Epithelial cell of proximal tubule (primary cell): ENCODE results near the gene CCDC57. TPM values are rescaled to one million over a fixed set of nuclear protein-coding genes. Genes with fewer than 3 reads are reported as not detected.

Experiments
- DNase-seq: peaks from one replicate; pipeline ENCODE4 v3.0.0-alpha.2; 2011; ENCODE audit warnings: low read depth
- H3K4me3 ChIP-seq: 2 replicates; pipeline ENCODE4 v1.5.1; 2011; ENCODE audit warnings: low read depth, mild to moderate bottlenecking, low read length
- CTCF ChIP-seq: conservative IDR thresholded peaks from 2 replicates; pipeline ENCODE4 v1.5.1; 2012; ENCODE audit warnings: low read depth, mild to moderate bottlenecking, low read length
- total RNA-seq: library from RNA; depleted of rRNA; stranded (reverse); fragments of >200 nt; gene quantifications from 2 replicates; pipeline ENCODE4 v1.2.3, GENCODE V29; 2015

The CCDC57 gene
- total RNA-seq, 1 donor from 2014 or later: 10.8 TPM

DNA sequence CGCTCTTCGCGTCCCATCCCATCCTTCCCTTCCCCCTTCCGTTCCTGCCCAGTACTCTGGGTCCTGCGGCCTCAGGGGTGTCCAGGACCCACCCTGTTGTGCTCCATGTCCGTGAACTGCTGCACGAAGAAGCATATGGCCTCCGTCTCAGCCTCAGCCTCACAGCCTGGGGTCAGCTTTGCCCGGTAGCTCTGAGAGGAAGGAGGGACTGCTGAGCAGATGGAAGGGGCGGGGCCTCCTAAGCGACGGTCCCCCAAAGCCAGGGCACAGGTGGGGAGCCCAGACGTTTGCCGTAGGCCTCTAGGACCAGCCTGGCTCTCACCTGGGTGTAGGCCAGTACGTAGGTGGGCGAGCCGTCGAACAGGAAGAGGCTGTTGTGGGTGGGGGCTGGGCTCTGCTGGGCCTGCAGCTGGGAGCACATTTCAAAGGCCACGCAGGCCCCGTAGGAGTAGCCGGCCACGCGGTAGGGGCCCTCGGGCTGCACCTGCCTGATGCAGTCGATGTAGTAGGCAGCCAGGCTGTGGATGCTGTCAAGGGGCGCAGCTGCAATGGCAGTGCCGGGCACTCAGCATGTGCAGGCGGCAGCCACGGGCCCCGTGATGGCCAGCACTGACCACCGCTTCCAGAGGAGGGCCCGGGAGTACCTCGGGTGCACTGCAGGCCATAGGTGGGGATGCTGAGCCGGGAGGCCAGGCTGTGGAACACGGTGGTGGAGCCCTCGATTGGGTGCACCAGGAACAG, 132.4 kb downstream of the CCDC57 start:
- no peak for TF ChIP-seq CTCF
- H3K4me3 ChIP-seq: no peak overlapping the region
- DNase-seq: no peak

DNA sequence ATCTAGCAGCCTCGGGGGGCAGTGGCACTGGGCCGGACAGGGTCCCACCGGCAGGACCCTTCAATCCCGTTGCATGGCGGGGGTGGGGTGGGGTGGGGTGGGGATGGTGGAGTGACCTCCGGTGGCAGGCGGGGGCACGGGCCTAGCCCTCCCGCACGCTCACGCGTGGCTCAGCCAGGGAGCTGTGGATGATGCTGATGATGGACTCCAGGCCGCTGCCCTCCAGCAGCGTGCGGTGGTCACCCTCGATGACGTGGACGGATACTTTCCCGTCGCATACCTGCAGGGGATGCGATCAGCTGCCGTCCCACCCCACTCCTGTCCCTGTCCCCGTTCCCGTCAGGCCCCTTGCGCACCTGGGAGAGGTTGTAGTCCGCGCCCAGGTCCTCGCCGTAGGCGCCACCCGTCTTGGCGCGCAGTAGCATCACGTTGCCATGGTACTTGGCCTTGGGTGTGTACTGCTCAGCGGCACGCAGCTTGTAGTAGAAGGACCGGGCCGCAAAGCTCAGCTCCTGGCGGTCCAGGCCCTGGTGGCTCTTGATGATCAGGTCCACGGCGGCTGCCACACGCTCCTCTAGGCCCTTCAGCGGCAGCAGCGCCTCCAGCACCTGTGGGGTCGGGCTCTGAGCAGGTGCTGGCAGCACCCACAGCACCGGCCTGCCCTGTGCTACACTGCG, 133.5 kb downstream of the CCDC57 start:
- no peak overlapping the region for H3K4me3 ChIP-seq
- TF ChIP-seq CTCF: no peak
- DNase-seq: no peak

- H3K4me3 ChIP-seq: no peak overlapping the region
- no peak for TF ChIP-seq CTCF
- DNase-seq: no peak
Measured at GRCh38 chr17:82078433-82078832, 134.2 kb downstream of the CCDC57 start.

- TF ChIP-seq CTCF: no peak
- no peak for DNase-seq
- H3K4me3 ChIP-seq: no peak overlapping the region
Measured at GRCh38 chr17:82077617-82078358, 134.9 kb downstream of the CCDC57 start.

DNA sequence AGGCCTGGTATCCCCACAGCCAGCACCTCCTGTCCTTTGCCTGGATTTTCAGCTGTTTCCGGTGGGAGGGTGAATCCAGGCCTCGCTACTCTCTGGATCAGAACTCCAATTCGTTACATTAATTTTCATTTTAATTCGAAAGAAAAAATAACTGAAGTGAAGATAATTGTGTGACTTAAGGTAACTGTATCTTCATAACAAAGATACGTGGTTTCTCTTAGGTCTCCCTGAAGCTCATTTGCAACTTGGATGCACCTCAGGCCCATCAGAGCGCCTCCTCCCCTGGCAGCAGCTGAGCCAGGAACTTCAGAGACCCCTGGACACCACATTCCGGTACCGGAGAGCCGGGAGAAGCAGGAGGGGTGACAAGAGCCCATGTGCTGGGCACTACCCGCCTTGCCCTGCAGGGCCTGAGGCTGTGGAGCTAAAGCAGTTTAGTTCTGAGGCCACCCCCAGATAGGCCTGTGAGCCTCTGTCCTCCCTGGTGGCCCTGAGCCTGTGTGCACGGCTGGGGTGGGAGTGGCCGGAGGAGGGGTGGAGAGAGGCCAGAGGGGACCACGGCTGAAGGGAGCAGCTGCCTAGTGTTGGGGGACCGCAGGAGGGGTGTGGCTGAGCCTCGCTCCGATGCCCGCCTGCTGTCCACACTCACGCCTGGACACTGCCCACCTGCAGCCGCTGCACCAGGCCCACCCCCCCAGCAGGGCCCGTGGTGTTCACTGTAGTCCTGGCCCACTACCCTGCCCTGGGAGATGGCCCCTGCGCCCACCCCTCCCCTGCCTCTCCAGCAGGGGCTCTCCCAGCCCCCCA, 135.7 kb downstream of the CCDC57 start:
- no peak for DNase-seq
- no peak overlapping the region for H3K4me3 ChIP-seq
- TF ChIP-seq CTCF: no peak

DNA sequence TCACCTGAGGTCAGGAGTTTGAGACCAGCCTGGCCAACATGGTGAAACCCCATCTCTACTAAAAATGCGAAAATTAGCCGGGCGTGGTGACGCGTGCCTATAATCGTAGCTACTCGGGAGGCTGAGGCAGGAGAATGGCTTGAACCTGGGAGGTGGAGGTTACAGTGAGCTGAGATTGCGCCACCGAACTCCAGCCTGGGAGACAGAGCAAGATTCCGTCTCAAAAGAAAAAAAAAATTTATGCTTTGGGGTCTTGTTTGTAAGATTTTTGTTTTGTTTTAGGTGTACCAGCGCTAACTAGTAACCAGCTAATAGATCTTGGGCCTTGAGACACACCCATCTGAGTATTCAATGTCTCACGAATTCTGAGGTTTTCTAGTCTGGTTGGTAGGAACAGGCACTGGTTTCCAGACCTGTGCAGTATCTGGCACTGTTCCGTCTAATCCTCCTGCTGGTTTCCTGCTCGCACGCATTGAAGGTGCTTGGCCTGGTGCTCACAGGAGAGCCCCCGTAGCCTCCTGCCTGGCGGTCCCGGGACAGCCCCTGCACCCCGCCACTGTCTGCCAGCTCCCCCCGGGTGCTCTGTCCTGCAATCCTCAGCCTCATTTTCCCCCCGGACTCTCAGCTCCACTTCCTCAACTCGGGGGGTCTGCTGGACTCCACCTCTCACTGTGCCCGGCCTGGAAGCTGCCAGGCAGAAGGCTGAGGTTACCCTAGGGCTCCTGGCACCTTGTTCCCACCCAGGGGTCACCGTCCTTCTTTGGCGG, 136.4 kb downstream of the CCDC57 start:
- DNase-seq: no peak
- H3K4me3 ChIP-seq: no peak overlapping the region
- TF ChIP-seq CTCF: no peak
